WERI-Rb-1 (cell line): Measurements from ENCODE around the gene CDK7.
"Not testable (repeated sequence)": the region's sequence is repeated elsewhere in the genome, so short reads cannot be mapped to it uniquely, and the experiment has no call there.

ENCODE experiments used
- DNase-seq: peaks from one replicate; pipeline ENCODE4 v3.0.0-alpha.2; 2020
- H3K27ac ChIP-seq: fragments of 250-450 bp; sonication (Bioruptor Pico); 2 replicates; pipeline ENCODE4 v1.5.1; 2020; ENCODE audit warnings: mild to moderate bottlenecking, moderate library complexity
- H3K27me3 ChIP-seq: fragments of 250-450 bp; sonication (Bioruptor Pico); 2 replicates; pipeline ENCODE4 v1.5.1; 2021; ENCODE audit warnings: mild to moderate bottlenecking, low read depth, moderate library complexity; ENCODE audit not compliant: insufficient read depth, severe bottlenecking
- H3K36me3 ChIP-seq: fragments of 250-450 bp; sonication (Bioruptor Pico); 2 replicates; pipeline ENCODE4 v1.5.1; 2020; ENCODE audit warnings: mild to moderate bottlenecking, moderate library complexity
- H3K4me3 ChIP-seq: 2 replicates; pipeline ENCODE4 v1.5.1; 2011; ENCODE audit warnings: low read depth, mild to moderate bottlenecking, control low read depth, low read length
- H3K9me3 ChIP-seq: fragments of 250-450 bp; sonication (Bioruptor Pico); 2 replicates; pipeline ENCODE4 v1.5.1; 2021; ENCODE audit warnings: mild to moderate bottlenecking, moderate library complexity; ENCODE audit not compliant: severe bottlenecking
- CTCF ChIP-seq: IDR thresholded peaks from 2 replicates; pipeline ENCODE4 v1.5.1; 2011; ENCODE audit warnings: low read depth, mild to moderate bottlenecking, control low read depth, inconsistent platforms, low read length

The CDK7 gene

GRCh38 chr5:69238760-69239251, 4.1 kb downstream of the CDK7 start:
- H3K27ac ChIP-seq: no peak overlapping the region
- H3K9me3 ChIP-seq: no peaks in the 10 kb centered on the region
- H3K27me3 ChIP-seq: no peaks in the 10 kb centered on the region
- H3K36me3 ChIP-seq: peaks cover 27% of the 10 kb centered on the region
- DNase-seq: no peak
- TF ChIP-seq CTCF: no peak
- H3K4me3 ChIP-seq: no peak overlapping the region

DNA sequence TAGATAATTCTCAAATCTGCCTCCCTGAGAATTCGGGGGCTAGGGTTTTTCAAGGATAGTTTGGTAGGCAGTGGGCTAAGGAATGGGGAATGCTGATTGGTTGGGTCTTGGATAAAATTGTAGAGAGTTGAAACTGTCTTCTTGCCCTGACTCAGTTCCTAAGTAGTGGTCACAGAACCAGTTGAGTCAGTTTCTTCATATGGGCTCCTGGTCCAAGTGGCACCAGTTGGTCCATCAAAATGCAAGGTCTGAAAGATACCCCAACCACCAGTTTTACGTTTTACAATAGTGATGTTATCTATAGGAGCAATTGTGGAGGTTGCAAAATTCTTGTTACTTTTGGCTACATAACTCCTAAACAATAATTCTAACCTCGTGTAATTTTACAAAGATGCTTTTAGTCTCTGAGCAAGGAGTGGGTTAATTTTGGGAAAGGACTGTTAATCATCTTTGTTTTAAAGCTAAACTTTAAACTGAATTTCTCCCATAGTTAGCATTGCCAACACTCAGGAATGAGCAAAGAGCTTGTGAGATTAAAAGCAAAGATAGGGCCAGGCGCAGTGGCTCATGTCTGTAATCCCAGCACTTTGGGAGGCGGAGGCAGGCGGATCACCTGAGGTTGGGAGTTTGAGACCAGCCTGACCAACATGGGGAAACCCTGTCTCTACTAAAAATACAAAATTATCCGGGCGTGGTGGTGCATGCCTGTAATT, 7.7 kb downstream of the CDK7 start:
- no peaks in the 10 kb centered on the region for H3K27me3 ChIP-seq
- peaks cover 23% of the 10 kb centered on the region for H3K36me3 ChIP-seq
- TF ChIP-seq CTCF: no peak
- no peak overlapping the region for H3K27ac ChIP-seq
- H3K9me3 ChIP-seq: no peaks in the 10 kb centered on the region
- no peak overlapping the region for H3K4me3 ChIP-seq
- DNase-seq: no peak

DNA sequence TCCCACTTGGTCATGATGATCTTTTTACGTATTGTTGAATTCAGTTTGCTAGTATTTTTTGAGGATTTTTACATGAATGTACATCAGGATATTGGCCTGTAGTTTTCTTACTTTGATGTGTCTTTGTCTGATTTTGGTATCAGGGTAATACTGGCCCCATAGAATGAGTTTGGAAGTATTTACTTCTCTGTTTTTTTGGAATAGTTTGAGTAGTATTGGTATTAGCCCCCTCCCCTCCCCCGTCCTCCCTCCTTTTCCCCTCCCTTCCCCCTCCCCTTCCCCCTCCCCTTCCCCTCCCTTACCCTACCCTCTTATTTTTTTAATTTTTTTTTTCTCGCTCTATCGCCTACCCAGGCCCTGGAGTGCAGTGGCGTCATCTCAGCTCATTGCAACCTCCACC, 10.3 kb downstream of the CDK7 start:
- DNase-seq: no peak
- Histone ChIP-seq H3K4me3 (no peak overlapping the region), H3K27ac (no peak overlapping the region), H3K27me3 (no peaks in the 10 kb centered on the region), H3K36me3 (peaks cover 11% of the 10 kb centered on the region), H3K9me3 (no peaks in the 10 kb centered on the region)
- TF ChIP-seq CTCF: no peak

DNA sequence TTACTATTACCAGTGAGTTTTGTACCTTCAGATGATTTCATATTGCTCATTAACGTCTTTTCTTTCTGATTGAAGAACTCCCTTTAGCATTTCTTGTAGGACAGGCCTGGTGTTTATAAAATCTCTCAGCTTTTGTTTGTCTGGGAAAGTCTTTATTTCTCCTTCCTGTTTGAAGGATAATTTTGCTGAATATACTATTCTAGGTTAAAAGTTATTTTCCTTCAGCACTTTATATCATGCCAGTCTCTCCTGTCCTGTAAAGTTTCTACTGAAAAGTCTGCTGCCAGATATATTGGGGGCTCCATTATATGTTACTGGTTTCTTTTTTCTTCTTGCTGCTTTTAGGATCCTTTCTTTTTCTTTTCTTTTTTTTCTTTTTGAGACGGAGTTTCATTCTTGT, 13.3 kb downstream of the CDK7 start:
- Histone ChIP-seq H3K27ac (no peak overlapping the region), H3K36me3 (no peaks in the 10 kb centered on the region), H3K27me3 (no peaks in the 10 kb centered on the region), H3K4me3 (no peak overlapping the region), H3K9me3 (no peaks in the 10 kb centered on the region)
- no peak for TF ChIP-seq CTCF
- DNase-seq: no peak

DNA sequence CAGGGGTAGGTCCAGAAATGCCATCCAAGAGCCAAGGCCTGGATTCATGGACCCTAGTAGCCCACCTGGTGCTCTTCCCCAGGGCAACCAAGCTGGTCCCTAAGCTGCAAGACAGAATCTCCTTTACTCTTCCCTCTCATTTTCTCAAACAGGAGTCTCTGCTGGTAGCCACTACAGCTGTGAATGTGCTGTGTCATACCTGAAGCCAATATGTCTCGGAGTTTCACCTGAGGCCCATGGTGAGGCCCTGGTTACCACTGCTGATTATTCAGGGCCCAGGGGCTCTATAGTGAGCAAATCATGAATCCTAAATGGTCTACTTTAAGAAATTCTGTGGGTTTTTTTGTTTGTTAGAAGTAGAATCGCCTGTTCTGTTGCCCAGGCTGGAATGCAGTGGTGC, 15.9 kb downstream of the CDK7 start:
- no peak for DNase-seq
- TF ChIP-seq CTCF: no peak
- Histone ChIP-seq H3K4me3 (no peak overlapping the region), H3K36me3 (no peaks in the 10 kb centered on the region), H3K27me3 (no peaks in the 10 kb centered on the region), H3K27ac (no peak overlapping the region), H3K9me3 (no peaks in the 10 kb centered on the region)

DNA sequence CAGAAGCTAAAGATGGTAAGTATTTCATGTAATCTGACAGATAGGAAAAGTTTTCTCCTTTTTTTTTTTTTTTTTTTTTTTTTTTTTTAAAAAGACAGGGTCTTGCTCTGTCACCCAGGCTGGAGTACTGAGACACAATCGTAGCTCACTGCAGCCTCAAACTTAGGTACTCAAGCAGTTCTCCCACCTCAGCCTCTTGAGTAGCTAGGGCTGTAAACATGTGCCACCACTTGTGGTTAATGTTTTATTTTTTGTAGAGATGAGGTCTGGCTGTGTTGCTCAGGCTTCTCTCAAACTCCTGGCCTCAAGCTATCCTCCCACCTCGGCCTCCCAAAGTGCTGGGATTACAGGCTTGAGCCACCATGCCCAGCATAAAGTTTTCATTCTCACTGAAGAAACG, 17.8 kb downstream of the CDK7 start:
- Histone ChIP-seq H3K27me3 (no peaks in the 10 kb centered on the region), H3K27ac (no peak overlapping the region), H3K4me3 (no peak overlapping the region), H3K36me3 (peaks cover 4% of the 10 kb centered on the region; the same call in 1 of the 2 replicates), H3K9me3 (no peaks in the 10 kb centered on the region)
- no peak for TF ChIP-seq CTCF
- DNase-seq: no peak

DNA sequence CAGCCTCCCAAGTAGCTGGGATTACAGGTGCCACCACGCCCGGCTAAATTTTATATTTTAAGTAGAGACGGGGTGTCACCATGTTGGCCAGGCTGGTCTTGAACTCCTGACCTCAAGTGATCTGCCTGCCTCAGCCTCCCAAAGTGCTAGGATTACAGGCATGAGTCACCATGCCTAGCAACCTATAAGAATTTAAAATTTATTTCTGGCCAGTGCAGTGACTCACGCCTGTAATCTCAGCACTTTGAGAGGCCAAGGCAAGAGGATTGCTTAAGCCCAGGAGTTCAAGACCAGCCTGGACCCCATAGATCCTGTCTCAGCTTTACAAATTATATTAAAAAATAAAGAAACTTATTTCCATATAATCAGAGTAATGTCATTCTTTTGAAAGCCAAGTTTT, 21.3 kb downstream of the CDK7 start:
- H3K27ac ChIP-seq, H3K4me3 ChIP-seq, DNase-seq, H3K9me3 ChIP-seq, H3K27me3 ChIP-seq: not testable (repeated sequence)
- peaks cover 17% of the 10 kb centered on the region for H3K36me3 ChIP-seq
